Measurements from ENCODE around the gene OGFR.

The OGFR gene

DNA sequence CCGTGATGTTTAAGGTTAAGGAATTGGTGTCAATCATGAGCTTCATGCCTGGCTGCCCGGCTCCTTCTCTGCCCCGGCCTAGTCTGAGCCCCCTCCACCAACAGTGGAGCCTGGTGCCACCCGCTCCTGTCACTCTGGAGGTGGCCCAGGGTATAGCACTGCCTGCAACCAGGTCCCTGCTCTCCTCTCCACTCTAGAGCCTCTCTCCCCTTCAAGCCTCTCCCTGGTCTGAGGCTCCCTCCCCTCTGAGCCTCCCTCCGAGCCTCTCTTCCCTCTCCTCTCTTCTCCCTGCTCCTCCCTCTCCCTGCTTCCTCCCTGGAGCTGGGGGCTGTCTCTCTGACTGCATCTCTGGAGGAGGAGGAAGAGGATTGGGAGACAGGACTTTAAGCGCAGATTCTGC is 39.6 kb upstream of the OGFR start:
- no peak overlapping the region for H3K27ac ChIP-seq
- DNase-seq (ENCODE audit: low spot score): no peak
- no peak overlapping the region for H3K4me3 ChIP-seq
- TF ChIP-seq, protein P1, sequence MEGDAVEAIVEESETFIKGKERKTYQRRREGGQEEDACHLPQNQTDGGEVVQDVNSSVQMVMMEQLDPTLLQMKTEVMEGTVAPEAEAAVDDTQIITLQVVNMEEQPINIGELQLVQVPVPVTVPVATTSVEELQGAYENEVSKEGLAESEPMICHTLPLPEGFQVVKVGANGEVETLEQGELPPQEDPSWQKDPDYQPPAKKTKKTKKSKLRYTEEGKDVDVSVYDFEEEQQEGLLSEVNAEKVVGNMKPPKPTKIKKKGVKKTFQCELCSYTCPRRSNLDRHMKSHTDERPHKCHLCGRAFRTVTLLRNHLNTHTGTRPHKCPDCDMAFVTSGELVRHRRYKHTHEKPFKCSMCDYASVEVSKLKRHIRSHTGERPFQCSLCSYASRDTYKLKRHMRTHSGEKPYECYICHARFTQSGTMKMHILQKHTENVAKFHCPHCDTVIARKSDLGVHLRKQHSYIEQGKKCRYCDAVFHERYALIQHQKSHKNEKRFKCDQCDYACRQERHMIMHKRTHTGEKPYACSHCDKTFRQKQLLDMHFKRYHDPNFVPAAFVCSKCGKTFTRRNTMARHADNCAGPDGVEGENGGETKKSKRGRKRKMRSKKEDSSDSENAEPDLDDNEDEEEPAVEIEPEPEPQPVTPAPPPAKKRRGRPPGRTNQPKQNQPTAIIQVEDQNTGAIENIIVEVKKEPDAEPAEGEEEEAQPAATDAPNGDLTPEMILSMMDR (IDR thresholded peaks at IDR 0.05): no peak

DNA sequence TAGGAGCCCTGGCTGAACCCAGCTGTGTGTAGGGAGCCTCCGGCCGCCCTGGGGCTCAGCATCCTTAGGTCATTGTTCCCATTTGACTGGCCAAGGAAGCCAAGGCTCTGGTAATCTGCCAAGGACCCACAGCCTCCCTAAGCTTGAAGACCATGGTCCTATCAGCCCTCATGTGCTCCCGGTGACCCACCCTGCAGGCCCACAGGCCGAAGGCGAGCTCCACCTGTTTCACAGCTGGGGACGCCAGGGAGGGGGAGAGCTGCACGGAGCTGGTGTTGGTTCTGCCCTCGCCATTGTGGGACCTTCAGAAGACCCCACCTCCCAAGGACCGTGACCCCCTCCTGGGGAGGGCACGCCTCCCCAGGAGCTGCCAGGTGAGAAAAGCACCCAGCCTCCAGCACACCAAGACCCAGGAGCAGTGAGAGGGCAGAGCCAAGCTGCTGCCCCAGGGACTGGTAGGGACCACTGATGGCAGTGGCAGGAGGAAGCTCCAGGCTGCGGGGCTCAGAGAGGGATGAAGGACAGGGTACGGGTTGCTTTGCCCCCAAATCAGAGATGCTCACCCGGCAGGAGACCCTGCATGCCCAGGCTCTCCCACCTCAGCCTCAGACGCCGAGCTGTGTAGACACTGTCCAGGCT is 39.1 kb upstream of the OGFR start:
- TF ChIP-seq, protein P1 (IDR thresholded peaks at IDR 0.05): no peak
- DNase-seq (ENCODE audit: low spot score): no peak
- H3K27ac ChIP-seq: no peak overlapping the region
- H3K4me3 ChIP-seq: no peak overlapping the region

DNA sequence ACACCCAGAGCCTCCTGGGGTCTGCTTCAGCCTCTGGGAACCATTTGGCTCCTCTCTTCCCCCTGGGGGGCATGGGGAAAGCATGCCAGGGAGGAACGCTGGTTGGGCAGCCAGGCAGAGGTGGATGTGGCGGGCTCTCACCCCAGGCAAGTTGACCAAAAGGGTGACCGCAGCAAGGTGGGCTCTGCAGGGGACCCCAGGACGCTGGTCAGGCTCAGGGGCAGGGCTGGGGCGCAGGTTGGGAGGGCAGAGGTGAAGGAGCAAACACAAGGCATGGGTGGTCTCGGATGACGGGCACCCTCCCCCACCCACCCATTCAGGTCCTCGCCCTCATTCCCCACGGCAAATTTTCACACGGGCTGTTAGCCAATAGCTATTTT is 38.6 kb upstream of the OGFR start:
- TF ChIP-seq, protein P1 (IDR thresholded peaks at IDR 0.05): no peak
- no peak for DNase-seq (ENCODE audit: low spot score)
- no peak overlapping the region for H3K27ac ChIP-seq
- H3K4me3 ChIP-seq: no peak overlapping the region

DNA sequence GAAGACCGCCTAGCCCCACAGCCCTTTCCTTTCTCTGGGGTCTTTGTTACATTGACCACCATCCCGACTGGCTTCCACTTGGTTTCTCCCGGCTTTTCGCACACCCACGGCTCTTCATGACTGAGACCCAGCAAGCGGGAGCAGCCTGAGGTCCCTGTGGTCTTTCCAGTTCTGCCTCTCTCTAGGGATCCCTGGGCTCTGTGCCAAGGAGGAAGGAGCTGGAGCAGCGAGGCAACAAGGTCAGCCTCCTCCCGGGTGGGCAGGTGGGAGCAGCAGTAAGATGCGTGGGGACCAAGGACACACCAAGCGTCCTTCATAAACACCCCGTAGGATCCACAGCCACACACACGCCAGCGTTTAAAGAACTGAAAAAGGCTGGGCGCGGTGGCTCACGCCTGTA is 37.9 kb upstream of the OGFR start:
- H3K27ac ChIP-seq: no peak overlapping the region
- DNase-seq (ENCODE audit: low spot score): no peak

GRCh38 chr20:62768234-62768546 is 36.4 kb upstream of the OGFR start:
- no peak for DNase-seq (ENCODE audit: low spot score)
- no peak overlapping the region for H3K27ac ChIP-seq
- no peak overlapping the region for H3K4me3 ChIP-seq

More for the DNA sequence above, 37.9 kb upstream of the OGFR start:
- H3K4me3 ChIP-seq: no peak overlapping the region
- TF ChIP-seq, protein P1 (IDR thresholded peaks at IDR 0.05): no peak

GRCh38 chr20:62768551-62769287 is 35.9 kb upstream of the OGFR start:
- TF ChIP-seq, protein P1 (IDR thresholded peaks at IDR 0.05): no peak
- Histone ChIP-seq H3K4me3 (no peak overlapping the region), H3K27ac (no peak overlapping the region)
- no peak for DNase-seq (ENCODE audit: low spot score)

More at GRCh38 chr20:62768234-62768546, 36.4 kb upstream of the OGFR start:
- TF ChIP-seq, protein P1 (IDR thresholded peaks at IDR 0.05): no peak
